Measurements from ENCODE around the gene CKS1B. TPM values are rescaled to one million over a fixed set of nuclear protein-coding genes. Genes with fewer than 3 reads are reported as not detected.
A peak's percentile ranks its signal among the peaks of the same experiment; 100 is the strongest.

CKS1B gene
- total RNA-seq, 1 donor from 2014 or later: 72.4 TPM

- peak overlapping the region; percentile 94 for H3K4me3 ChIP-seq (ENCODE audit: low read depth, low read length)
- TF ChIP-seq, protein P1, sequence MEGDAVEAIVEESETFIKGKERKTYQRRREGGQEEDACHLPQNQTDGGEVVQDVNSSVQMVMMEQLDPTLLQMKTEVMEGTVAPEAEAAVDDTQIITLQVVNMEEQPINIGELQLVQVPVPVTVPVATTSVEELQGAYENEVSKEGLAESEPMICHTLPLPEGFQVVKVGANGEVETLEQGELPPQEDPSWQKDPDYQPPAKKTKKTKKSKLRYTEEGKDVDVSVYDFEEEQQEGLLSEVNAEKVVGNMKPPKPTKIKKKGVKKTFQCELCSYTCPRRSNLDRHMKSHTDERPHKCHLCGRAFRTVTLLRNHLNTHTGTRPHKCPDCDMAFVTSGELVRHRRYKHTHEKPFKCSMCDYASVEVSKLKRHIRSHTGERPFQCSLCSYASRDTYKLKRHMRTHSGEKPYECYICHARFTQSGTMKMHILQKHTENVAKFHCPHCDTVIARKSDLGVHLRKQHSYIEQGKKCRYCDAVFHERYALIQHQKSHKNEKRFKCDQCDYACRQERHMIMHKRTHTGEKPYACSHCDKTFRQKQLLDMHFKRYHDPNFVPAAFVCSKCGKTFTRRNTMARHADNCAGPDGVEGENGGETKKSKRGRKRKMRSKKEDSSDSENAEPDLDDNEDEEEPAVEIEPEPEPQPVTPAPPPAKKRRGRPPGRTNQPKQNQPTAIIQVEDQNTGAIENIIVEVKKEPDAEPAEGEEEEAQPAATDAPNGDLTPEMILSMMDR (IDR thresholded peaks at IDR 0.05; ENCODE audit: insufficient read depth, low read length, poor library complexity, severe bottlenecking): no peak
- no peaks in the 10 kb centered on the region for H3K27me3 ChIP-seq (ENCODE audit: control insufficient read depth, insufficient read depth, low read length)
- no peak for DNase-seq (ENCODE audit: low read depth)
- H3K36me3 ChIP-seq (ENCODE audit: control insufficient read depth, insufficient read depth, low read length): no peaks in the 10 kb centered on the region
These were observed 29.4 kb downstream of the CKS1B start for GRCh38 chr1:155003766-155004351.

- H3K27me3 ChIP-seq (ENCODE audit: control insufficient read depth, insufficient read depth, low read length): no peaks in the 10 kb centered on the region
- peak overlapping the region; percentile 94 for H3K4me3 ChIP-seq (ENCODE audit: low read depth, low read length)
- TF ChIP-seq, protein P1 (IDR thresholded peaks at IDR 0.05; ENCODE audit: insufficient read depth, low read length, poor library complexity, severe bottlenecking): no peak
- DNase-seq (ENCODE audit: low read depth): no peak
- H3K36me3 ChIP-seq (ENCODE audit: control insufficient read depth, insufficient read depth, low read length): no peaks in the 10 kb centered on the region
These were observed 30.0 kb downstream of the CKS1B start for GRCh38 chr1:155004352-155005075.

DNA sequence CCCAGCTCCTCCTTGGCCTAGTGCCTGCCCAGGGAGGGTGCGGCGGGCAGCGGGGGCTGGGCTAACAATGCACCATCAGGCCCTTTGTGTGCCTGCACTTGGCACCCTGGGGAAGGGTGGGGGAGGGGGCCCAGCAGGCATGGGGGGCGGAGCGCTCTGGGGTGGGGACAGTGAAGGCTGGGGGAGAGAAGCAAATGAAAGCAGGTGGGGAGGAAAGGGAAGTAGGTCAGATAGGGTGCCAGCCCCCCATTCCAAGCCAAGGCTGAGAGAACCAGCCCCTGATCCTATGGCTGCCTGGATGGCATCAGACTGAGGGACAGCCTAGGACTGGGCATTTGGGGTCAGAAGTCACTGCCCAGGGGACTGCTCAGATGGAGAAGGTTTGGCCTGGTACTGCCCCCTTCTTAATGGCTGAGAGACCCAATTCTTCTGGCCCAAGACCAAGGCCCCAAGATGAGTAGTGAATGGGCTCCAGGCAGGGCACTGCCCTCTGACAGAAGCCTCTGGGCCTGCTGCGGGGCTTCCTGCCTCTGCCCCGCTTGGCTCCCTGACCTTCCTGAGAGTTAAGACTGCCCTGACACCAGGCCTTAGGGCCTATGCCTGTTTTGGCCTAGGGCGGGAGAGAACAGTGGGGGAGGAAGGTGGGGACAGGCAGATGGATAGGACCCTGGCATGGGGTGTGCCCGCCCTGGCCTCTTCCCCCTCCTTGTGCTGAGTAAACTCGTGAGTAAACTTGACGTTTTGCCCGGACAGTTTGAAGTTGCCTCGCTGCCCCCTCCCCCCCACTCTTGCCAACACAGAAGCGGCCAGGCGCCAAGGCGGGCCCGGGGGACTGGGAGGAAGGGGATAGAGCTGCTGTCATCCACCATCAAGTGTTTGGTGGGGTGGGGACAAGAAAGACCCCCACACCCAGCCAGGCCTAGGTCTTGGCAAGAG is 30.9 kb downstream of the CKS1B start:
- H3K4me3 ChIP-seq (ENCODE audit: low read depth, low read length): no peak overlapping the region
- no peaks in the 10 kb centered on the region for H3K27me3 ChIP-seq (ENCODE audit: control insufficient read depth, insufficient read depth, low read length)
- no peaks in the 10 kb centered on the region for H3K36me3 ChIP-seq (ENCODE audit: control insufficient read depth, insufficient read depth, low read length)
- TF ChIP-seq, protein P1 (IDR thresholded peaks at IDR 0.05; ENCODE audit: insufficient read depth, low read length, poor library complexity, severe bottlenecking): no peak
- DNase-seq (ENCODE audit: low read depth): no peak

GRCh38 chr1:155006601-155007101 is 32.2 kb downstream of the CKS1B start:
- Histone ChIP-seq H3K36me3 (ENCODE audit: control insufficient read depth, insufficient read depth, low read length) (no peaks in the 10 kb centered on the region), H3K4me3 (ENCODE audit: low read depth, low read length) (no peak overlapping the region), H3K27me3 (ENCODE audit: control insufficient read depth, insufficient read depth, low read length) (no peaks in the 10 kb centered on the region)
- TF ChIP-seq, protein P1 (IDR thresholded peaks at IDR 0.05; ENCODE audit: insufficient read depth, low read length, poor library complexity, severe bottlenecking): no peak
- DNase-seq (ENCODE audit: low read depth): no peak

GRCh38 chr1:155007251-155007828 is 32.9 kb downstream of the CKS1B start:
- TF ChIP-seq, protein P1 (IDR thresholded peaks at IDR 0.05; ENCODE audit: insufficient read depth, low read length, poor library complexity, severe bottlenecking): no peak
- Histone ChIP-seq H3K36me3 (ENCODE audit: control insufficient read depth, insufficient read depth, low read length) (no peaks in the 10 kb centered on the region), H3K4me3 (ENCODE audit: low read depth, low read length) (no peak overlapping the region), H3K27me3 (ENCODE audit: control insufficient read depth, insufficient read depth, low read length) (no peaks in the 10 kb centered on the region)
- no peak for DNase-seq (ENCODE audit: low read depth)
